Posterior vena cava (tissue), 2 donors: Measurements from ENCODE around the gene MAP3K15. TPM values are rescaled to one million over a fixed set of nuclear protein-coding genes. Genes with fewer than 3 reads are reported as not detected.
A peak's percentile ranks its signal among the peaks of the same experiment; 100 is the strongest.
"Not testable (repeated sequence)": the region's sequence is repeated elsewhere in the genome, so short reads cannot be mapped to it uniquely, and the experiment has no call there.

Experiments used
- DNase-seq: peaks from one replicate; pipeline ENCODE4 v3.0.0-alpha.2; 2020; ENCODE audit warnings: low spot score
- intact Hi-C, 2 donors: fragments of 100-400 bp; cut with DNase I; formaldehyde crosslinking; loops; one replicate each; pipeline versions ENCODE4 v1.14.1 to v1.14.2; 2022 to 2023
- total RNA-seq, 2 donors: library from RNA; stranded (reverse); fragmentation: NEBNext Ultra II Directional; extraction: Animal tissue kit (Norgen Biotek cat#: 25700); gene quantifications; one replicate each; pipeline ENCODE4 v1.2.1, GENCODE V29; 2021
- donor health status: DM: yes; HTN: yes; CAD: no.
- donor health status: DM: yes; HTN: yes; CAD: no.

The MAP3K15 gene
- total RNA-seq, 2 donors from 2014 or later = not detected

- intact Hi-C loops = no loop called here
- no peak for DNase-seq
Observed at GRCh38 chrX:19440713-19441112, 74.6 kb downstream of the MAP3K15 start.

- DNase-seq, intact Hi-C loops: not testable (repeated sequence)
Observed at GRCh38 chrX:19422661-19423060, 92.6 kb downstream of the MAP3K15 start.

GRCh38 chrX:19410259-19410658, 105.0 kb downstream of the MAP3K15 start:
- intact Hi-C loops = loop anchor here in 1 of 2 donors (10.0 kb wide), 1 partner anchor 1545 kb away; the partner anchor contains the start of gene RAI2
- DNase-seq = no peak

- intact Hi-C loops = no loop called here
Observed at GRCh38 chrX:19403696-19404095, 111.6 kb downstream of the MAP3K15 start.

GRCh38 chrX:19392703-19393102, 122.6 kb downstream of the MAP3K15 start:
- intact Hi-C loops = no loop called here
- no peak for DNase-seq

More at GRCh38 chrX:19403696-19404095, 111.6 kb downstream of the MAP3K15 start:
- no peak for DNase-seq

- no peak for DNase-seq
- intact Hi-C loops = no loop called here
Observed at GRCh38 chrX:19392078-19392477, 123.2 kb downstream of the MAP3K15 start.

GRCh38 chrX:19389227-19389845, 126.0 kb downstream of the MAP3K15 start:
- no peak for DNase-seq
- intact Hi-C loops = no loop called here

GRCh38 chrX:19388741-19389140, 126.6 kb downstream of the MAP3K15 start:
- intact Hi-C loops = no loop called here
- no peak for DNase-seq

- intact Hi-C loops = no loop called here
- DNase-seq = no peak
Observed at GRCh38 chrX:19388064-19388679, 127.1 kb downstream of the MAP3K15 start.

- DNase-seq = no peak
- intact Hi-C loops = loop anchor here in 1 of 2 donors (2.0 kb wide), 1 partner anchor 54 kb away; no protein-coding TSS in a partner anchor
Observed at GRCh38 chrX:19386679-19387078, 128.6 kb downstream of the MAP3K15 start.

- intact Hi-C loops = no loop called here
- DNase-seq = no peak
Observed at GRCh38 chrX:19382555-19383145, 132.7 kb downstream of the MAP3K15 start.

GRCh38 chrX:19381326-19381725, 134.0 kb downstream of the MAP3K15 start:
- intact Hi-C loops = no loop called here
- peak; percentile 63 for DNase-seq

- intact Hi-C loops = loop anchor here in 1 of 2 donors (5.0 kb wide), 1 partner anchor 1070 kb away; no protein-coding TSS in a partner anchor
- peak; percentile 55 for DNase-seq
Observed at GRCh38 chrX:19377799-19378198, 137.5 kb downstream of the MAP3K15 start.

- peak; percentile 67 for DNase-seq
- intact Hi-C loops = loop anchor here in 1 of 2 donors (5.0 kb wide), 1 partner anchor 1072 kb away; no protein-coding TSS in a partner anchor
Observed at GRCh38 chrX:19375546-19375945, 139.8 kb downstream of the MAP3K15 start.

- intact Hi-C loops = no loop called here
- peak; percentile 78 for DNase-seq
Observed at GRCh38 chrX:19373351-19373891, 141.9 kb downstream of the MAP3K15 start.

- intact Hi-C loops = no loop called here
- peak; percentile 70 for DNase-seq
Observed at GRCh38 chrX:19372547-19373331, 142.6 kb downstream of the MAP3K15 start.

GRCh38 chrX:19372170-19372546, 143.2 kb downstream of the MAP3K15 start:
- intact Hi-C loops = no loop called here
- peak; percentile 86 for DNase-seq

GRCh38 chrX:19370061-19370460, 145.2 kb downstream of the MAP3K15 start:
- intact Hi-C loops = no loop called here

GRCh38 chrX:19368576-19368975, 146.7 kb downstream of the MAP3K15 start:
- intact Hi-C loops = no loop called here

More at GRCh38 chrX:19370061-19370460, 145.2 kb downstream of the MAP3K15 start:
- no peak for DNase-seq

More at GRCh38 chrX:19368576-19368975, 146.7 kb downstream of the MAP3K15 start:
- no peak for DNase-seq
